Measurements from ENCODE around the gene TCEA2.

DNA sequence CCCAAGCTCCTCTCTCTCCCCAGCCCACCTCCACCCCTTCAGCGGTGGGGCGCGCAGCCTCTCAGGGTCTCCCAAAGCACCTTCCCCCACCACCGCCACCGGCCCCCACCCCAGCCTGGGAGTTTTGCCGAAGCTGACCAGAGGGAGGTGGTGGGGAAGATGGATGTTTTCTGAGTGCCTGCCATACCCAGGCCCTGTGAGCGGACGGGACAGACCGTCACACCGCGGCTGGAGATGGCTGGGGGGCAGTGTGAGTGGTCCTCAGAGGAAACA lies 21.3 kb upstream of the TCEA2 start:
- TF ChIP-seq LEF1 (IDR thresholded peaks at IDR 0.05; ENCODE audit: borderline replicate concordance): no peak
- no peak for TF ChIP-seq ELF4 (IDR thresholded peaks at IDR 0.05)
- TF ChIP-seq FOXM1 (IDR thresholded peaks at IDR 0.05; ENCODE audit: borderline replicate concordance): no peak
- TF ChIP-seq SP1 (IDR thresholded peaks at IDR 0.05): no peak
- TF ChIP-seq SUZ12 (IDR thresholded peaks at IDR 0.05): no peak
- no peak for TF ChIP-seq BHLHE40 (IDR thresholded peaks at IDR 0.05; ENCODE audit: borderline replicate concordance)
- no peak for TF ChIP-seq CTBP1 (IDR thresholded peaks at IDR 0.05; ENCODE audit: borderline replicate concordance)

Measured in HEK293T (cell line).